ENCODE results near the gene ASCC1.
"Not testable (repeated sequence)": the region's sequence is repeated elsewhere in the genome, so short reads cannot be mapped to it uniquely, and the experiment has no call there.

ASCC1 gene

DNA sequence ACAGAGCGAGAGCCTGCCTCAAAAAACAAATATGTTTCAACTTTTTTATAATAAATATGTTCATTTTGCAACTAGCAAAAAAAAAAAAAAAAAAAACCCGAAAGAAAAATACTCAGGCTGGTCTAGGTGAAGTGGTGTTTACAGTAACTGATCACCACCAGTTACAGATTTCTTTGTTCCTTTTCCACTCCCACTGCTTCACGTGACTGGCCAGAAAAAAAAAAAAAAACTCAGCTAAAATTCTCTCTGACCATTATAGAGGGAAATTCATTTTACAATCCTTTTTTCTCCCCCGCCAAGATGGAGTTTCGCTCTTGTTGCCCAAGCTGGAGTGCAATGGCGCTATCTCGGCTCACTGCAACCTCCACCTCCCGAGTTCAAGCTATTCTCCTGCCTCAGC lies 4.6 kb upstream of the ASCC1 start:
- no peak for DNase-seq (ENCODE audit: low read depth)
- TF ChIP-seq, protein P1, sequence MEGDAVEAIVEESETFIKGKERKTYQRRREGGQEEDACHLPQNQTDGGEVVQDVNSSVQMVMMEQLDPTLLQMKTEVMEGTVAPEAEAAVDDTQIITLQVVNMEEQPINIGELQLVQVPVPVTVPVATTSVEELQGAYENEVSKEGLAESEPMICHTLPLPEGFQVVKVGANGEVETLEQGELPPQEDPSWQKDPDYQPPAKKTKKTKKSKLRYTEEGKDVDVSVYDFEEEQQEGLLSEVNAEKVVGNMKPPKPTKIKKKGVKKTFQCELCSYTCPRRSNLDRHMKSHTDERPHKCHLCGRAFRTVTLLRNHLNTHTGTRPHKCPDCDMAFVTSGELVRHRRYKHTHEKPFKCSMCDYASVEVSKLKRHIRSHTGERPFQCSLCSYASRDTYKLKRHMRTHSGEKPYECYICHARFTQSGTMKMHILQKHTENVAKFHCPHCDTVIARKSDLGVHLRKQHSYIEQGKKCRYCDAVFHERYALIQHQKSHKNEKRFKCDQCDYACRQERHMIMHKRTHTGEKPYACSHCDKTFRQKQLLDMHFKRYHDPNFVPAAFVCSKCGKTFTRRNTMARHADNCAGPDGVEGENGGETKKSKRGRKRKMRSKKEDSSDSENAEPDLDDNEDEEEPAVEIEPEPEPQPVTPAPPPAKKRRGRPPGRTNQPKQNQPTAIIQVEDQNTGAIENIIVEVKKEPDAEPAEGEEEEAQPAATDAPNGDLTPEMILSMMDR (IDR thresholded peaks at IDR 0.05; ENCODE audit: insufficient read depth, low read depth, low read length, missing control alignments) = no peak
- H3K4me3 ChIP-seq (ENCODE audit: low read length) = no peak overlapping the region

DNA sequence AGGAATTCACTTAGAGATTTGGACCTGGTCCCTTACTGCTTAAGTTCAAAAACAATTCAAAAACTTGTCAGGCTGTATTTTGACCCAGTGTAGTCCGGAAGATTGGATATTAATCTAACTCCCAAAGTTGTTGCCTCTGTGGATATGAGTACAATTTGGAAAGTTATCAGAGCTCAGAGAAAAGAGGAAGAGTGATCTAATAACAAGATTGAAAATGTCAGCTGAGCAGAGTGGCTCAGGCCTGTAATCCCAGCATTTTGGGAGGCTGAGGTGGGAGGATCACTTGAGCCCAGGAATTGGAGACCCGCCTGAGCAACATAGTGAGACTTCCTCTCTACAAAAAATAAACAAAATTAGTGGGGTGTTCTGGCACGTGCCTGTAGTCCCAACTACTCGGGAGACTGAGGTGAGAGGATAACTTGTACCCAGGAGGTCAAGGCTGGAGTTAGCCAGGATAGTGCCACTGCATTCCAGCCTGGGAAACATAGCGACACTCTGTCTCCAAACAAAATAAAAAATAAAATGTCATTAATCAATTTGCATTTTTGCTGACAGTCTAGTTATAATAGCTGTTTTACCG lies 3.2 kb upstream of the ASCC1 start:
- H3K4me3 ChIP-seq (ENCODE audit: low read length) = no peak overlapping the region
- TF ChIP-seq, protein P1 (IDR thresholded peaks at IDR 0.05; ENCODE audit: insufficient read depth, low read depth, low read length, missing control alignments) = no peak
- DNase-seq (ENCODE audit: low read depth) = no peak

DNA sequence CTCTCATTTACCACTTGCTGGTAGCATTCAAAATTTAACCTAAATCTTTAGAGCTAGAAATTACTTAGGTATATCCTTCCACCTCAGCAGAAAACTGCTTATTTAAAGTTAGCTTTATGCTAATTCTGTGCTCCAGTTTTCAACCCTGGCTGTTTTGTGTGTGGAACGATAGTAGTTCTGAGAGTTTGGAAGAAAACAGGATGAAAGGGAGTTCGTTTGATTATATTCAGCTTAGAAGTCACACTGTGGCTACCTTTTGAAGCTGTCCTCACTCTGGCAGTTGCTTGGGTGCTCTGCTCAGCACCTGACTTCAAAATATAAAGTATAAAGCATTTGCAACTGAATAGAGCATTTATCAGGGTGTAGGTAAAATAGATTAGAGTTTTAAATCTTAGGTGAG lies 2.6 kb upstream of the ASCC1 start:
- no peak overlapping the region for H3K4me3 ChIP-seq (ENCODE audit: low read length)
- DNase-seq (ENCODE audit: low read depth) = no peak
- TF ChIP-seq, protein P1 (IDR thresholded peaks at IDR 0.05; ENCODE audit: insufficient read depth, low read depth, low read length, missing control alignments) = no peak

DNA sequence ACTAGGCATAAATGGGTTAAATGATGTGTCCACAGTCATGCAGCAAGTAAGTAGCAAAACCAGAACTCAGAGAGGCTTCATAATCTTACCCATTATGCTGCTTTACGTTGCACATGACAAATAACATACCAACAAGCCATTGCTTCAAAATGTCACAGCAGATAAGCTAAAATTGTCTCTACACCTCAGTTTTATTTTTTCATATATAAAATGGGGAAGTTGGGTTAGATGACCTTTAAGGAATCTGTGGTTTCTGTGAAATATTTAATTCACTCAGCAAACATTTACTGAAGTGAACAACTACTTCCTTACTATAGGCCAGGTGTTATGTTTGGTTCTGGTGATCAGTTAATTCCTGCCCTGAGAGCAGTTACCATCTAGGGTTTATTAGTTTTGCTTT lies 2.2 kb upstream of the ASCC1 start:
- DNase-seq (ENCODE audit: low read depth) = no peak
- H3K4me3 ChIP-seq (ENCODE audit: low read length) = no peak overlapping the region
- TF ChIP-seq, protein P1 (IDR thresholded peaks at IDR 0.05; ENCODE audit: insufficient read depth, low read depth, low read length, missing control alignments) = no peak

DNA sequence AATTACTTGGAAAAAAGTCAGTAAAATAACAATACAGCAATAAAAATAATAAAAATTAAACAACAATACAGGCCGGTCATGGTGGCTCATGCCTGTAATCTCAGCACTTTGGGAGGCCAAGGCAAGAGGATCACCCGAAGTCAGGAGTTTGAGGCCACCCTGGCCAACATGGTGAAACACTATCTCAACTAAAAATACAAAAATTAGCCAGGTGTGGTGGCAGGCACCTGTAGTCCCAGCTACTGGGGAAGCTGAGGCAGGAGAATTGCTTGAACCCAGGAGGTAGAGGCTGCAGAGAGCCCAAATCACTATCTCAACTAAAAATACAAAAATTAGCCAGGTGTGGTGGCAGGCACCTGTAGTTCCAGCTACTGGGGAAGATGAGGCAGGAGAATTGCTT lies 4.2 kb downstream of the ASCC1 start:
- not testable (repeated sequence) for DNase-seq (ENCODE audit: low read depth); H3K4me3 ChIP-seq (ENCODE audit: low read length)

DNA sequence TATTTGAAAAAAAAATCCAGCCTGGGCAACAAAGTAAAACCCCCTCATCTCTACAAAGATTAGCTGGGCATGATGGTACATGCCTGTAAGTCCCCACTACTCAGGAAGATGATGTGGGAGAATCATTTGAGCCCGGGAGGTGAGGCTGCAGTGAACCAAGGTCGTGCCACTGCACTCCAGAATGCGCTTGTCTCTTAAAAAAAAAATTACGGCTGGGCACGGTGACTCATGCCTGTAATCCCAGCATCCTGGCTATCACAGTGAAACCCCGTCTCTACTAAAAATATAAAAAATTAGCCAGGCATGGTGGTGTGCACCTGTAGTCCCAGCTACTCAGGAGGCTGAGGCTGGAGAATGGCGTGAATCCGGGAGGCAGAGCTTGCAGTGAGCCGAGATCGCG lies 4.7 kb downstream of the ASCC1 start:
- H3K4me3 ChIP-seq (ENCODE audit: low read length) = not testable (repeated sequence)
- peak; percentile 15 for DNase-seq (ENCODE audit: low read depth)

DNA sequence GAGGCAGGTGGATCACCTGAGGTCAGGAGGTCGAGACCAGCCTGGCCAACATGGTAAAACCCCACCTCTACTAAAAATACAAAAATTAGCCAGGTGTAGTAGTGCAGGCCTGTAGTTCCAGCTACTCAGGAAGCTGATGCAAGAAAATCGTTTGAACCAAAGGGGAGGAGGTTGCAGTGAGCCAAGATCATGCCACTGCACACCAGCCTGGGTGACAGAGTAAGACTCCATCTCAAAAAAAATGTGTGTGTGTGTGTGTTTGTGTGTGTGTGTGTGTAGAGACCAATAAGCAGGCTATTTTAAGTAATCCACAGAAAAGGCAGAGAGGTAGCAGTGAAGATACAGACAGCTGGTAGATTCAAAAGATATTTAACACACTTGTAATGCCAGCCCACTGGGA lies 7.5 kb downstream of the ASCC1 start:
- not testable (repeated sequence) for DNase-seq (ENCODE audit: low read depth); H3K4me3 ChIP-seq (ENCODE audit: low read length)

DNA sequence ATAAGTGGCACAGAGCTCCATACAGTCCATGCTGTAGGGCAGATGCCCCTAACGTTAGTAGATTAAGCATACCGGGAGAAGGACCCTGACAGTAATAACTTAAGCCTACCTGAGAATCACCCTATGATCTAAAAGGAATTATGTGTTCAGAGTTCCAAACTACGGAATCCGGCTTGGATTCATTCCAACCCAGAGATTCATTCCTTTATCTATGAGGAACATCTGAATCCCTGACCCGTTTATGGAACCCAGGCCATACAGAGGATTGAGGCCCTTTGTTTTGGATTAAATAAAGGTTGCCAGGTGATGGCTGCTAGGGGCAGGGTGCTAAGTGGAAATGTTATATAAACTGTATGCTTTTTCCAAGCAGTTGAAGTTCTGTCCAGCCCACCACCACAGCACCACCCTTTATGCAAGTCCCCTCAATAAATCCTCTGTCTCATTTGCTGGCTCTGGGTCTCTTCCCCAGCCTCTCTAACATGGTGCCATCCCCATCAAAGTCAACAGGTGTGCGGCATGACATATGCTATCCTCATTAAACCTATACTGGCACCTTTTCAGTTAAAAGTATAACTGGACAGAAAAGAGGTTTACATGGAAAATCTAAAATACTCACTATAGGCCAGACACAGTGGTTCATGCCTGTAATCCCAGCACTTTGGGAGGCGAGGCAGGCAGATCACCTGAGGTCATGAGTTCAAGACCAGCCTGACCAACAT lies 9.4 kb downstream of the ASCC1 start:
- DNase-seq (ENCODE audit: low read depth) = no peak
- H3K4me3 ChIP-seq (ENCODE audit: low read length) = no peak overlapping the region
- TF ChIP-seq, protein P1 (IDR thresholded peaks at IDR 0.05; ENCODE audit: insufficient read depth, low read depth, low read length, missing control alignments) = no peak

All from epithelial cell of esophagus (primary cell).